PC-3 (cell line): ENCODE data around the gene BUD13. TPM values are rescaled to one million over a fixed set of nuclear protein-coding genes. Genes with fewer than 3 reads are reported as not detected.

Experiments
- ATAC-seq: fragments of 200-7000 bp; cut with Tn5 transposase; 2 replicates; pipeline ENCODE4 v1.9.1; 2020; ENCODE audit warnings: mild to moderate bottlenecking, moderate library complexity
- BruUV-seq: library from RNA; stranded (reverse); fragments of 400-500 nt; replicated peaks from 2 replicates; lab custom pipeline; 2021; lab: Mats Ljungman, UMichigan
- CTCF ChIA-PET: fragments of 300-600 bp; sonication (Branson Sonifier 250); formaldehyde crosslinking; loops from one replicate; lab custom pipeline; 2022; ENCODE audit warnings: antibody characterized with exemption; lab: Charles Lee
- POLR2A ChIA-PET: fragments of 300-600 bp; sonication (Branson Sonifier 250); formaldehyde crosslinking; loops from one replicate; lab custom pipeline; 2022; ENCODE audit warnings: antibody characterized with exemption; ENCODE audit not compliant: unreplicated experiment; lab: Charles Lee
- DNase-seq: peaks from one replicate; pipeline ENCODE4 v3.0.0-alpha.2; 2015
- H2AFZ ChIP-seq: fragments of 300-600 bp; sonication (generic); 2 replicates; pipeline ENCODE4 v1.6.0; 2016; ENCODE audit warnings: antibody characterized with exemption, low read length
- H3F3A ChIP-seq: fragments of 300-600 bp; sonication (generic); one replicate; pipeline ENCODE4 v1.6.0; 2017; ENCODE audit warnings: antibody characterized with exemption, low read length, control low read depth, mild to moderate bottlenecking; ENCODE audit not compliant: unreplicated experiment
- H3K27ac ChIP-seq: fragments of 300-600 bp; sonication (generic); 2 replicates; pipeline ENCODE4 v1.5.1; 2016; ENCODE audit warnings: mild to moderate bottlenecking, low read length
- H3K27me3 ChIP-seq: fragments of 300-600 bp; sonication (generic); 2 replicates; pipeline ENCODE4 v1.6.1; 2016; ENCODE audit warnings: low read length, mixed read lengths
- H3K36me3 ChIP-seq: fragments of 300-600 bp; sonication (generic); 2 replicates; pipeline ENCODE4 v1.6.1; 2016; ENCODE audit warnings: low read depth, mixed run types, low read length, mixed read lengths
- H3K4me1 ChIP-seq: fragments of 300-600 bp; sonication (generic); 2 replicates; pipeline ENCODE4 v1.5.1; 2016; ENCODE audit warnings: low read length; ENCODE audit not compliant: insufficient read depth
- H3K4me2 ChIP-seq: fragments of 300-600 bp; sonication (generic); 2 replicates; pipeline ENCODE4 v1.6.0; 2016; ENCODE audit warnings: low read length
- H3K4me3 ChIP-seq: fragments of 300-600 bp; sonication (generic); 2 replicates; pipeline ENCODE4 v1.5.1; 2016; ENCODE audit warnings: mild to moderate bottlenecking, low read length, mixed read lengths
- H3K79me2 ChIP-seq: fragments of 300-600 bp; sonication (generic); 2 replicates; pipeline ENCODE4 v1.6.1; 2017; ENCODE audit warnings: low read length, mixed read lengths
- H3K9ac ChIP-seq: fragments of 300-600 bp; sonication (generic); 2 replicates; pipeline ENCODE4 v1.6.0; 2016; ENCODE audit warnings: mild to moderate bottlenecking, low read length
- H3K9me2 ChIP-seq: fragments of 300-600 bp; sonication (generic); replicated peaks from 2 replicates; pipeline ENCODE4 v1.6.1; 2016; ENCODE audit warnings: mixed run types, low read length, mixed read lengths
- H3K9me3 ChIP-seq: fragments of 300-600 bp; sonication (generic); 2 replicates; pipeline ENCODE4 v1.6.1; 2016; ENCODE audit warnings: low read length, mixed read lengths
- H4K20me1 ChIP-seq: fragments of 300-600 bp; sonication (generic); 2 replicates; pipeline ENCODE4 v1.6.1; 2016; ENCODE audit warnings: low read length, mixed read lengths
- EZH2 ChIP-seq: fragments of 300-600 bp; sonication (generic); IDR thresholded peaks from one replicate; pipeline ENCODE4 v1.6.1; 2017; ENCODE audit warnings: antibody characterized with exemption, mild to moderate bottlenecking, low read length; ENCODE audit not compliant: unreplicated experiment
- EZH2phosphoT487 ChIP-seq: fragments of 300-600 bp; sonication (generic); IDR thresholded peaks from 2 replicates; pipeline ENCODE4 v1.6.1; 2018; ENCODE audit warnings: mild to moderate bottlenecking, antibody characterized with exemption, low read length, borderline replicate concordance
- intact Hi-C: fragments of 100-400 bp; cut with micrococcal nuclease; formaldehyde crosslinking; loops from 2 replicates; pipeline ENCODE4 v1.9.0; 2023
- total RNA-seq: library from RNA; depleted of rRNA; stranded (reverse); fragments of >200 nt; gene quantifications from 2 replicates; pipeline ENCODE4 v1.2.3, GENCODE V29; 2014
- TF ChIP-seq, protein P1 (sequence below): fragments of 300-600 bp; sonication (generic); conservative IDR thresholded peaks from 2 replicates; pipeline ENCODE4 v1.5.1; 2017; ENCODE audit warnings: antibody characterized with exemption, low read depth, mild to moderate bottlenecking, low read length

The BUD13 gene
- total RNA-seq, 1 experiment from 2014 or later: 28.9 TPM

DNA sequence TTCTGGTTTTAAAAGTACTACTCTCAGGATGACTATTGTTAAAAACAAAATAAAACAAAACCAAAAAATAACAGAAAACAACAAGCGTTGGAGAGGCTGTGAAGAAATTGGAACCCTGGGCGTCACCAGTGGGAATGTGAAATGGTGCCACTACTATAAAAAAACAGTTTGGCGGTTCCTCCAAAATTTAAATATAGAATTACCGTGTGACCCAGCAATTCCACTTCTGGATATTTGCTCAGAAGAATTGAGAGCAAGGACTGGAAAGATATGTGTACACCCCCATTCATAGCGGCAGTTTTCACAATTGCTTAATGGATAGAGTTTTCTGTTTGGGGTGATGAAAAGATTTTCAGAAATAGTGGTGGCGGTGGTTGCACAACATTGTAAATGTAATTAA is 41.7 kb upstream of the BUD13 start:
- no TSS peak for BruUV-seq
- Histone ChIP-seq H3K27me3 (no peaks in the 10 kb centered on the region), H2AFZ (no peak overlapping the region), H3K9ac (no peak overlapping the region), H3K4me3 (no peak overlapping the region), H3K36me3 (no peaks in the 10 kb centered on the region), H3K9me2 (no peaks in the 10 kb centered on the region; the same call in 1 of the 2 replicates), H3K9me3 (no peaks in the 10 kb centered on the region), H4K20me1 (no peaks in the 10 kb centered on the region), H3K27ac (no peak overlapping the region), H3F3A (no peaks in the 10 kb centered on the region), H3K4me1 (no peaks in the 10 kb centered on the region), H3K4me2 (no peak overlapping the region), H3K79me2 (no peaks in the 10 kb centered on the region)
- DNase-seq: no peak
- CTCF ChIA-PET: no interaction called here
- ATAC-seq: no peak
- intact Hi-C loops: no loop called here
- POLR2A ChIA-PET: no interaction called here
- TF ChIP-seq EZH2phosphoT487 (no peak), EZH2 (no peak)
- TF ChIP-seq, protein P1, sequence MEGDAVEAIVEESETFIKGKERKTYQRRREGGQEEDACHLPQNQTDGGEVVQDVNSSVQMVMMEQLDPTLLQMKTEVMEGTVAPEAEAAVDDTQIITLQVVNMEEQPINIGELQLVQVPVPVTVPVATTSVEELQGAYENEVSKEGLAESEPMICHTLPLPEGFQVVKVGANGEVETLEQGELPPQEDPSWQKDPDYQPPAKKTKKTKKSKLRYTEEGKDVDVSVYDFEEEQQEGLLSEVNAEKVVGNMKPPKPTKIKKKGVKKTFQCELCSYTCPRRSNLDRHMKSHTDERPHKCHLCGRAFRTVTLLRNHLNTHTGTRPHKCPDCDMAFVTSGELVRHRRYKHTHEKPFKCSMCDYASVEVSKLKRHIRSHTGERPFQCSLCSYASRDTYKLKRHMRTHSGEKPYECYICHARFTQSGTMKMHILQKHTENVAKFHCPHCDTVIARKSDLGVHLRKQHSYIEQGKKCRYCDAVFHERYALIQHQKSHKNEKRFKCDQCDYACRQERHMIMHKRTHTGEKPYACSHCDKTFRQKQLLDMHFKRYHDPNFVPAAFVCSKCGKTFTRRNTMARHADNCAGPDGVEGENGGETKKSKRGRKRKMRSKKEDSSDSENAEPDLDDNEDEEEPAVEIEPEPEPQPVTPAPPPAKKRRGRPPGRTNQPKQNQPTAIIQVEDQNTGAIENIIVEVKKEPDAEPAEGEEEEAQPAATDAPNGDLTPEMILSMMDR: no peak

DNA sequence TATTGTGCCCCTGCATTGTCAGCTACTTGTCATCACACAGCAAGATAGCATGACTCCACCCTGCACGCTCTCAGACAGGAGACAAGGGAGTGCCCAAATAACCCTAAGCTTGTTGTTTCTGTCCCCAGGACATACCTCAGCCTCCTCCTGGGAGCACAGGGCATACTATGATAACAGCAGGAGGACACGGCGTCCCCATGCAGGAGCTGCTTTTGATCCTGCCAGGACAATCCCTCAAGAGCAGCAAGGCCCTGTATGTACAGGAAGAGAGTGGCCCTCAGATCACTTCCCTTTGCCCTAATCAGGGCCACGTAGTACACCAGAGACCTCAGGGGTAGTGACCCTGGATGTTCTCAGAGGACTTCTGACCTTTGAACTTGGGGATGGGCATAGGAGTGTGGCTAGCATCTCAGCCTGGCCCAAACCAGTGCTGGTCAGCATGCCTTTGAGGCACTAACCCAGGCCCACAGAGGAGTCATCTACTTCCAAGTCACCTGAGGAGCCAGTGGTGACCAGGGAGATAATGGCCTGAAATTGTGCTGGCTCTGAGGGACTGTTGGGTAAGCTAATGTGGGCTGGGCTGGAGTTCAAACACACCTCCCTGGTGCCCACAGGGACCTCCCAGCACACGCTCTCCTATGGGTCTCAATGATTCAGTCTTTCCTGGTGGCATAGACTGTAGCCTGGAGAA is 41.1 kb upstream of the BUD13 start:
- Histone ChIP-seq H4K20me1 (no peaks in the 10 kb centered on the region), H3K9me3 (no peaks in the 10 kb centered on the region), H3K36me3 (no peaks in the 10 kb centered on the region), H3K9ac (no peak overlapping the region), H2AFZ (no peak overlapping the region), H3K79me2 (no peaks in the 10 kb centered on the region), H3K4me1 (peaks cover 2% of the 10 kb centered on the region; the same call in 1 of the 2 replicates), H3K4me3 (no peak overlapping the region), H3F3A (no peaks in the 10 kb centered on the region), H3K27ac (no peak overlapping the region), H3K27me3 (no peaks in the 10 kb centered on the region), H3K4me2 (no peak overlapping the region), H3K9me2 (no peaks in the 10 kb centered on the region; the same call in 1 of the 2 replicates)
- CTCF ChIA-PET: no interaction called here
- POLR2A ChIA-PET: no interaction called here
- TF ChIP-seq, protein P1: no peak
- TF ChIP-seq EZH2phosphoT487 (no peak), EZH2 (no peak)
- DNase-seq (no peak), ATAC-seq (no peak)
- BruUV-seq: no TSS peak
- intact Hi-C loops: no loop called here

DNA sequence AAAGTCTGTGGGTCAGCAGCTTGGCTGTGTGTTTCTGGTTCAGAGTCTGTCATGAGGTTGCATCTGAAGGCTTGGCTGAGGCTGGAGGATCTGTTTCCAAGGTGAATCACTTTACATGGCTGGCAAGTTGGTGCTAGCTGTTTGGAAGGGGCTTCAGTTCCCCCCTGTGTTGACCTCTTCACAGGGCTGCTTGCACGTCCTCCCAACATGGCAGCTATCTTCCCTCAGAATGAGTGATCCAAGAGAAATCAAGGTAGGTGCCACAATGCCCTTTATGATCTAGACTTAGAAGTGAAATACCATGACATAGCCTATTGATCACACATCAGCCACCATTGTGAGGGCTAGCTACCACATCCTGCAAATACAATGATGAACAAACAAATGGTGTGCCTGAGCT is 40.4 kb upstream of the BUD13 start:
- Histone ChIP-seq H3K9me3 (no peaks in the 10 kb centered on the region), H2AFZ (no peak overlapping the region), H3K4me2 (no peak overlapping the region), H3F3A (no peaks in the 10 kb centered on the region), H4K20me1 (no peaks in the 10 kb centered on the region), H3K79me2 (no peaks in the 10 kb centered on the region), H3K36me3 (no peaks in the 10 kb centered on the region), H3K9me2 (no peaks in the 10 kb centered on the region; the same call in 1 of the 2 replicates), H3K27me3 (no peaks in the 10 kb centered on the region), H3K4me3 (no peak overlapping the region), H3K9ac (no peak overlapping the region), H3K4me1 (peaks cover 6% of the 10 kb centered on the region; the same call in 1 of the 2 replicates), H3K27ac (no peak overlapping the region)
- no TSS peak for BruUV-seq
- TF ChIP-seq EZH2phosphoT487 (no peak), EZH2 (no peak)
- TF ChIP-seq, protein P1: no peak
- ChIA-PET CTCF (interaction anchor here (0.6 kb wide), 1 partner anchor 21 kb away, joined by 3 read pairs; no protein-coding TSS in a partner anchor), POLR2A (no interaction called here)
- ATAC-seq (no peak), DNase-seq (no peak)
- intact Hi-C loops: no loop called here
